Activated CD8-positive, alpha-beta memory T cell treated with anti-CD3 and anti-CD28 coated beads for 24 hours (primary cell): ENCODE measurements around the gene CPS1.

Experiments
- DNase-seq: peaks from one replicate; pipeline ENCODE4 v3.0.0-alpha.2; 2020

Gene CPS1

GRCh38 chr2:210617318-210617717 is 60.9 kb downstream of the CPS1 start:
- DNase-seq: no peak

GRCh38 chr2:210617732-210618330 is 61.4 kb downstream of the CPS1 start:
- DNase-seq: no peak

GRCh38 chr2:210620456-210620855 is 64.1 kb downstream of the CPS1 start:
- DNase-seq: no peak

- DNase-seq: no peak
These were observed 67.1 kb downstream of the CPS1 start for GRCh38 chr2:210623506-210623905.

GRCh38 chr2:210626849-210627248 is 70.5 kb downstream of the CPS1 start:
- DNase-seq: no peak

GRCh38 chr2:210630873-210631560 is 74.6 kb downstream of the CPS1 start:
- no peak for DNase-seq

- DNase-seq: no peak
These were observed 77.3 kb downstream of the CPS1 start for GRCh38 chr2:210633699-210634098.

GRCh38 chr2:210635257-210635656 is 78.9 kb downstream of the CPS1 start:
- no peak for DNase-seq

- DNase-seq: no peak
These were observed 85.9 kb downstream of the CPS1 start for GRCh38 chr2:210642333-210642732.

- DNase-seq: no peak
These were observed 90.8 kb downstream of the CPS1 start for GRCh38 chr2:210647151-210647550.

- DNase-seq: no peak
These were observed 97.7 kb downstream of the CPS1 start for GRCh38 chr2:210654091-210654490.

- DNase-seq: no peak
These were observed 99.0 kb downstream of the CPS1 start for GRCh38 chr2:210655229-210655975.

GRCh38 chr2:210657874-210658273 is 101.5 kb downstream of the CPS1 start:
- DNase-seq: no peak

GRCh38 chr2:210660751-210661150 is 104.4 kb downstream of the CPS1 start:
- DNase-seq: no peak

- DNase-seq: no peak
These were observed 106.2 kb downstream of the CPS1 start for GRCh38 chr2:210662560-210662959.

- no peak for DNase-seq
These were observed 107.3 kb downstream of the CPS1 start for GRCh38 chr2:210663631-210664089.

GRCh38 chr2:210667711-210668110 is 111.3 kb downstream of the CPS1 start:
- DNase-seq: no peak

- DNase-seq: no peak
These were observed 114.7 kb downstream of the CPS1 start for GRCh38 chr2:210671065-210671464.

- DNase-seq: no peak
These were observed 116.7 kb downstream of the CPS1 start for GRCh38 chr2:210673117-210673516.

- no peak for DNase-seq
These were observed 119.7 kb downstream of the CPS1 start for GRCh38 chr2:210676067-210676466.

GRCh38 chr2:210681491-210681890 is 125.1 kb downstream of the CPS1 start:
- no peak for DNase-seq

- DNase-seq: no peak
These were observed 130.0 kb downstream of the CPS1 start for GRCh38 chr2:210686401-210686800.

GRCh38 chr2:210687786-210688470 is 131.5 kb downstream of the CPS1 start:
- no peak for DNase-seq
